Ascending aorta (tissue), 2 donors: Measurements from ENCODE around the gene LRPAP1. TPM values are rescaled to one million over a fixed set of nuclear protein-coding genes. Genes with fewer than 3 reads are reported as not detected.

Experiments used
- DNase-seq, 2 donors: peaks; one replicate each; pipeline ENCODE4 v3.0.0-alpha.2; 2019; ENCODE audit warnings: low spot score in 2 of 2
- H3K27ac ChIP-seq, 2 donors: fragments of 200-600 bp; sonication (generic); one replicate each; pipeline ENCODE4 v1.5.1; 2016 to 2017; ENCODE audit warnings: mild to moderate bottlenecking in 1 of 2
- H3K27me3 ChIP-seq: fragments of 200-600 bp; sonication (generic); one replicate; pipeline ENCODE4 v1.5.1; 2017
- H3K36me3 ChIP-seq, 2 donors: fragments of 200-600 bp; sonication (generic); one replicate each; pipeline ENCODE4 v1.5.1; 2016
- H3K4me1 ChIP-seq, 2 donors: fragments of 200-600 bp; sonication (generic); one replicate each; pipeline ENCODE4 v1.5.1; 2016 to 2017; ENCODE audit warnings: mild to moderate bottlenecking in 1 of 2
- H3K4me3 ChIP-seq, 2 donors: fragments of 200-600 bp; sonication (generic); one replicate each; pipeline ENCODE4 v1.5.1; 2016 to 2017; ENCODE audit warnings: mild to moderate bottlenecking in 1 of 2
- H3K9me3 ChIP-seq, 2 donors: fragments of 200-600 bp; sonication (generic); one replicate each; pipeline ENCODE4 v1.5.1; 2016
- CTCF ChIP-seq, 3 experiments: fragments of 200-600 bp in 2 of 3; fragments of 450-650 bp in 1 of 3; sonication (generic) in 2 of 3; IDR thresholded peaks; one replicate each; pipeline ENCODE4 v1.5.1; 2016 to 2019; ENCODE audit warnings: antibody characterized with exemption in 3 of 3, mild to moderate bottlenecking in 1 of 3, moderate library complexity in 1 of 3
- intact Hi-C: fragments of 100-400 bp; cut with DNase I; formaldehyde crosslinking; loops from one replicate; pipeline ENCODE4 v1.15.1; 2023
- total RNA-seq: library from RNA; depleted of rRNA; stranded (reverse); fragments of >200 nt; gene quantifications from one replicate; pipeline ENCODE4 v1.1.0, GENCODE V29; 2016

LRPAP1 gene
- total RNA-seq, 1 donor from 2014 or later = 172 TPM

DNA sequence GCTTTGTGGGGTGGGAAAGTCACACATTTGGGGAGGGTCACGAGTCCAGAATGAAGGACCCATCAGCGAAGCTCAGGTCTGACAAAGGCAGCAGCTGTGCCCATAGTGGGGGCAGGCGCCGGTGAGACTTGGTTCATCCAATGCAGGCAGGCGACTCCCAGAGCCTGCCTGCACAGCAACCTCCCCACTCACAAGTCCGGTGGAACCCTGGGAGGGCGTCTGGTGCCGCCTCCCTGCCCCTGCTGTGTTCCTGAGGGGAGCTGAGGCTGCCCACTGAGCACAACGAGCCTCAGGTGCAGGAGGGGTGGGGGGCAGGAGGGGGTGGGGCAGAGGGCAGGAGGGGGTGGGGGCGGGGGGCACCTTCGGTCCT lies 13.7 kb downstream of the LRPAP1 start:
- no peak overlapping the region for H3K27ac ChIP-seq
- H3K4me3 ChIP-seq = no peak overlapping the region
- H3K36me3 ChIP-seq = peaks cover 92 to 100% of the 10 kb centered on the region in 2 donors
- TF ChIP-seq CTCF (IDR thresholded peaks at IDR 0.05) = no peak
- no peaks in the 10 kb centered on the region for H3K27me3 ChIP-seq
- no peaks in the 10 kb centered on the region for H3K4me1 ChIP-seq
- no peak for DNase-seq
- intact Hi-C loops = no loop called here
- no peaks in the 10 kb centered on the region for H3K9me3 ChIP-seq

DNA sequence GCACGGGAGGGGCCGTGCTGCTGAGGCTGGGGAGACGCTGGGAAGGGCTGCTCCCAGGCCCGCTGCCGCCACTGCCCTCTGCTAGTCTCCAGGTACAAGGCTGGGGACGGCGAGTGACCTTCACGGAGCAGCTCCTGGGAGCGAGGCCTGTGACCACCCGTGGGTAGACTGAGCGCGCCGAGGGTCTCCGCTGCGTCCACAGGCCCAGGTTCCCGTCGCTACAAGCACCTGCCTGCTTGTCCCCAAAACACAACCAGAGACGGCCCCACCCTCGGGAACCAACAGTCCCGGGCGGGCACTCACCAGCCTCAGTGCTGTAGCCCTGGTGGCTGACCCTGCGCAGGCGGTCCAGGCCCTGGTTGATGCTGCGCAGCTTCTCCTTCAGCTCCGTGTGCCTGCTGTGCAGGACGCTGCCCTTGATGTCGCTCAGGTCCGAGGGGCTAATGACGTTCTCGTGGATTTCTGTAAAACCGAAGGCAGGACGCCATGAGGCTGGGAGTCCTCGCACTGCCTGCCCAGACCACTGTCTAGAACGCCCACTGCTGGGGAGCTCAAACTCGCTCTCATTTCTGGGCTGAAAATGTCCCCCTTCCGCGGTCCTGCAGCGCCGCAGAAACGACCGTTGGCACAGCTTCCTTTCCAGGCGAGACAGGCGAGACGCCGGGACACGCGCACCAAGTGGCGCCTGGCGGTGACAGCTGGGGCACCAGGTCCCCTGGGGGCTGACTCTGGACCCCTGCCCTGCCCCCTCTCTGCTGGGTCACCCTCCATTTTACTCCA lies 14.3 kb downstream of the LRPAP1 start:
- Histone ChIP-seq H3K36me3 (peaks cover 90 to 100% of the 10 kb centered on the region in 2 donors), H3K27ac (no peak overlapping the region), H3K9me3 (no peaks in the 10 kb centered on the region), H3K4me3 (no peak overlapping the region), H3K4me1 (no peaks in the 10 kb centered on the region), H3K27me3 (no peaks in the 10 kb centered on the region)
- DNase-seq = no peak
- intact Hi-C loops = no loop called here
- TF ChIP-seq CTCF (IDR thresholded peaks at IDR 0.05) = no peak

- DNase-seq = no peak
- H3K27ac ChIP-seq = no peak overlapping the region
- H3K36me3 ChIP-seq = peaks cover 94 to 98% of the 10 kb centered on the region in 2 donors
- no peak for TF ChIP-seq CTCF (IDR thresholded peaks at IDR 0.05)
- no peaks in the 10 kb centered on the region for H3K27me3 ChIP-seq
- intact Hi-C loops = no loop called here
- H3K4me3 ChIP-seq = no peak overlapping the region
- no peaks in the 10 kb centered on the region for H3K9me3 ChIP-seq
- no peaks in the 10 kb centered on the region for H3K4me1 ChIP-seq
Observed at GRCh38 chr4:3516836-3517730, 15.1 kb downstream of the LRPAP1 start.

- Histone ChIP-seq H3K4me3 (no peak overlapping the region), H3K4me1 (no peaks in the 10 kb centered on the region), H3K27me3 (no peaks in the 10 kb centered on the region), H3K27ac (no peak overlapping the region), H3K9me3 (no peaks in the 10 kb centered on the region), H3K36me3 (peaks cover 88 to 95% of the 10 kb centered on the region in 2 donors)
- intact Hi-C loops = no loop called here
- TF ChIP-seq CTCF (IDR thresholded peaks at IDR 0.05) = no peak
- DNase-seq = no peak
Observed at GRCh38 chr4:3516061-3516835, 16.0 kb downstream of the LRPAP1 start.

DNA sequence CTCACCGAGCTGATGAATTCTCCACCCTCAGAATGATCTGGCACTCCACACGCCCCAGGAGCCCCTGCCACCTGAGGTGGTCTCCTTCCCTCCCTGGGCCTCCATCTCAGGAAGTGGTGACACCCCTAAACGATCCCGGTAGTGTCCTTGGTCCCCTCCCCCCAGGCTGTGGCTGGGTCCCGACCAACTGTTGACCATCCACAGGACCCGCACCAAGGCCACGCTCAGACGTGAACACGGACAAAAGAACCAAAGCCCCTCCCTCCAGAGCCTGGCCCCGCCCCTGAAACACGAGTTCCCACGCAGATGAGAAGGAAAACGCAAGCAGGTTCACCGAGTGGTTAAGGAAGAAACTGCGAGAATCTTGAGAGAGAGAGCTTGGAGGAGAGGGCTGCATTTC lies 16.6 kb downstream of the LRPAP1 start:
- Histone ChIP-seq H3K4me3 (no peak overlapping the region), H3K27me3 (no peaks in the 10 kb centered on the region), H3K9me3 (no peaks in the 10 kb centered on the region), H3K4me1 (no peaks in the 10 kb centered on the region), H3K27ac (no peak overlapping the region), H3K36me3 (peaks cover 83 to 93% of the 10 kb centered on the region in 2 donors)
- no peak for DNase-seq
- TF ChIP-seq CTCF (IDR thresholded peaks at IDR 0.05) = no peak
- intact Hi-C loops = no loop called here
